WTC11 (cell line): ENCODE measurements around the gene ATP6AP1.

ENCODE experiments used
- CTCF ChIP-seq: fragments of 200-600 bp; IDR thresholded peaks from 2 replicates; pipeline ENCODE4 v1.8.0; 2022; ENCODE audit warnings: antibody characterized with exemption
- FOXK1 ChIP-seq: sonication (generic); formaldehyde crosslinking; IDR thresholded peaks from 2 replicates; pipeline ENCODE4 v1.8.0; 2022; ENCODE audit warnings: mild to moderate bottlenecking, moderate library complexity, missing genetic modification reagents
- FOXP1 ChIP-seq: sonication (generic); formaldehyde crosslinking; IDR thresholded peaks from 2 replicates; pipeline ENCODE4 v1.8.0; 2022; ENCODE audit warnings: missing genetic modification reagents, mild to moderate bottlenecking, moderate library complexity, borderline replicate concordance
- MAX ChIP-seq: sonication (generic); formaldehyde crosslinking; IDR thresholded peaks from 2 replicates; pipeline ENCODE4 v1.8.0; 2022; ENCODE audit warnings: mild to moderate bottlenecking, missing genetic modification reagents
- TCF7 ChIP-seq: sonication (generic); formaldehyde crosslinking; IDR thresholded peaks from 2 replicates; pipeline ENCODE4 v1.8.0; 2022; ENCODE audit warnings: mild to moderate bottlenecking, low read depth, missing genetic modification reagents, moderate library complexity
- ZNF138 ChIP-seq: sonication (generic); formaldehyde crosslinking; conservative IDR thresholded peaks from 2 replicates; pipeline ENCODE4 v1.8.1; 2022; ENCODE audit warnings: mild to moderate bottlenecking, moderate library complexity, missing genetic modification reagents
- ZNF232 ChIP-seq: sonication (generic); formaldehyde crosslinking; IDR thresholded peaks from 2 replicates; pipeline ENCODE4 v1.8.0; 2022; ENCODE audit warnings: mild to moderate bottlenecking, missing genetic modification reagents

GRCh38 chrX:154396973-154397887 is 31.2 kb upstream of the ATP6AP1 start:
- no peak for TF ChIP-seq CTCF
- TF ChIP-seq FOXK1 (CRISPR knock-in tag), result no peak
- TF ChIP-seq MAX, result no peak
- no peak for TF ChIP-seq TCF7
- no peak for TF ChIP-seq ZNF232
- no peak for TF ChIP-seq FOXP1 (CRISPR knock-in tag)
- no peak for TF ChIP-seq ZNF138 (CRISPR knock-in tag)
